ENCODE data around the gene DNAH2. TPM values are rescaled to one million over a fixed set of nuclear protein-coding genes. Genes with fewer than 3 reads are reported as not detected.

Gene DNAH2
- total and polyA plus RNA-seq, 2 of the 13 experiments (the other 11 are each of a cell fraction or from before 2014, with no cell fraction given), result not detected

DNA sequence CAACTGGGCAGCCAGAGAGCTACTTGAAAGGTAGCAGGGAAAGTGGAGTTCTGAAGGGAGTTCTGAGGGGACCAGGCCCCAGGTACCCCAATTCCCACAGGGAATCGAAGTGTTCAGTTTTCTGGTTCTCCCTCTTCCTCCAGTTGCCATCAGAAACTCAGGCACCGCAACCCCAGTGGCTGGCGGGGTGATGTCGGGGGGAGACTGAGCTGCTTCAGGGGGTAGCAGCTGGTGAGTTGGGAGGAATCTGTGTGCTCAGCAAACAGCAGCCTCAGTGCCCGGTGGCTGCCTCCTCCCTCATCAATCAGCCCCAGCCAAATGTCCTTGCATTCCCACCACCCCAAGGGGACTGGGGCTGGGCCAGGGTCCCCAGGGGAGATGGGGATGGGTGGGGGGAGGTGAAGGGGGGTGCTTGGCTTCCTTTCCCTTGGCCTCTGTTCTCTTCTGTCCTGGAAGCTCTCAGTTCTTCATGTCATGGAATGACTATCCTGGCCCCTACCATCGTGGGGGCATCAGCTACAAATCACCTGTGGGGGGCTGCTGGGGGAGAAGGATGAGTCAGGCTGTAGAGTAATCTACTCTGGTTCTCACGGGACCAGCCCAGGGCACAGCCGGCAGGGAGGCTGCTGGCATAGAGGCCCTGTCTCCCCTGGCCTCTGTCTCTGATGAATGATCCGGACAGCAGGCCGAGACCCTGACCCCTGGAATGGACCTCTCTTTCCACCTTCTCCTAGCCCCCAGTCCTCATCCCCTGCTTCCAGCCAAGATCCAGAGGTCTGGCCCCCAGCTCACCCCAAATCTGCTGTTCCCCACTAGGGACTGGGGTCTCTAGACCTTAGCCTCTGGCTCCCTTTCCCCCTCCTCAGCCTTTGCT lies 2.6 kb upstream of the DNAH2 start (continued):
- no peak for TF ChIP-seq SIX1 (CRISPR knock-in tag; IDR thresholded peaks at IDR 0.05; ENCODE audit: borderline replicate concordance)

DNA sequence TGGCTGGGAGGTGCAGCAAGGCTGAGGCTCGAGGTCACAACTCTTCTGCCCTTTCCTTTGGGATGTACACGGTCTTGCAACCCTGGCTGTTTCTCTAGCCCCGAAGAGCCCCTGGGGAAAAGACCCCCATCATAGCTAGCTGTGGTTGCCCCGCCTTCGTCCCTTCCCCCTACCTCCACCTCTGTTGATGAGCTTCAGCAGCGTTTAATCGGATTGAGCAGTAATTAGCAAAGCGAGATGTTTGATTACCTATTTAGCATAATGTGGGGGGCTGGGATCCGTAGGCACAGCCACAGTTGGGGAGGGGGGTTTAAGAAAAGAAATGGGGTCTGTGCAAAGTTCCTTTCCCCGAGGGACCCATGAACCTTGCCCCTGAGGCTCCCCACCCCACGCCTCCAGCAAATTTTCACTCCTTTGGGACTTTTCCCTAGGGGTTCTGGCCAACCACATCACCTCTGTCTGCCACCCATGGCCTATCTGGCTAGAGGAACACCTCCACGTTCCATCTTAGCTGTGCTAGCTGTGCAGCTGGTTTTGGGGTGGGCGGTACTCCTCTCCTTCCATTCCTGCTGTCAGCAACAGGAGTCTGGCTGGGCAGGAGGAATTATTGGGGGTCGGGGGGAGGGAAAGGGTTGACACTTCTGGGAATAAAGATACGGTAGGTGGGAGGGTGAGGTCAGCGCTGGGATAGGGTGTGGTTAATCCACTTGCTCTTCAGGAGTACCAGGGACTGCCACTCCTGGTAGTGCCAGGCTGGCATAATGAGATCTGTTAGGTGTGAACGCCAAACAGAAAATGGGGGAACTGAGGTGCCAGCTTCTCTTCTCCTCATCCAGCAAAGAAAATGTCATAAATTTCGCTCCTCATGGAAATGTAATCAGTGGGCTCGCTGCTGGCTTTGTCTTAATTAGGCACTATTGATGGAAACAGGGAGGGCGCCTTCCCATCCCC lies 1.3 kb upstream of the DNAH2 start:
- Histone ChIP-seq H3K4me2 (ENCODE audit: low read depth, low read length) (peak overlapping the region; percentile 78), H3K27ac (ENCODE audit: extremely low read length, insufficient read depth, low read length) (no peak overlapping the region), H3K4me1 (ENCODE audit: insufficient read depth, low read length) (peaks cover 27% of the 10 kb centered on the region), H4K20me1 (ENCODE audit: insufficient read depth, low read length) (no peaks in the 10 kb centered on the region), H3K9me3 (ENCODE audit: low read length) (no peaks in the 10 kb centered on the region), H3K27me3 (ENCODE audit: control insufficient read depth in 1 of 2, insufficient read depth in 2 of 2, low read length in 2 of 2) (peaks cover 11 to 88% of the 10 kb centered on the region in 2 experiments), H3K36me3 (replicated peaks in 1 of 2; ENCODE audit: control insufficient read depth in 1 of 2, insufficient read depth in 2 of 2, low read length in 2 of 2) (no peaks in the 10 kb centered on the region), H3K9ac (ENCODE audit: insufficient read depth, low read depth, low read length) (no peak overlapping the region), H3K4me3 (replicated peaks in 1 of 3; ENCODE audit: insufficient read depth in 1 of 3, low read depth in 2 of 3, low read length in 3 of 3) (peak overlapping the region; percentile 49 to 72 (median 62); a peak in 4 of 6 replicates), H3K79me2 (ENCODE audit: insufficient read depth, low read length) (no peaks in the 10 kb centered on the region), H2AFZ (ENCODE audit: low read length) (no peak overlapping the region)
- in situ Hi-C loops (cut with HindIII; ENCODE audit: extremely low pct_ligation_motif_present, low pct_unique_long_range_greater_than_20kb), result loop anchor here (5.0 kb wide), 1 partner anchor 84 kb away; the partner anchor contains the start of gene SHBG
- ChIA-PET POLR2A (interaction anchor here (0.9 to 2.0 kb wide), 4 partner anchors 10 to 30 kb away, joined by 3 to 6 read pairs (median 4); partner anchors contain the start of genes TP53 and WRAP53), CTCF (ENCODE audit: low intra/inter-chr PET ratio, low total read pairs) (interaction anchor here (2.0 kb wide), 1 partner anchor 28 kb away, joined by 5 read pairs; the partner anchor contains the start of gene WRAP53)
- no TSS peak for BruUV-seq (replicated peaks)
- WGBS (ENCODE audit: low lambda C conversion rate), result 30% methylated on average over 16 of the region's 20 CpGs
- ATAC-seq (no peak), FAIRE-seq (no peak), DNase-seq (ENCODE audit: low spot score) (no peak)
- TF ChIP-seq ZNF780A (CRISPR knock-in tag; IDR thresholded peaks at IDR 0.05) (no peak), AFF4 (CRISPR knock-in tag; IDR thresholded peaks at IDR 0.05) (no peak), MED1 (CRISPR knock-in tag; IDR thresholded peaks at IDR 0.05) (no peak), GPBP1L1 (CRISPR knock-in tag; IDR thresholded peaks at IDR 0.05) (no peak), IKZF5 (CRISPR knock-in tag; IDR thresholded peaks at IDR 0.05) (0 out of 2 replicates have a peak, but pooled peaks have one; percentile 10), ZFP36L2 (CRISPR knock-in tag; IDR thresholded peaks at IDR 0.05) (no peak), TOE1 (CRISPR knock-in tag; IDR thresholded peaks at IDR 0.05) (no peak), ZNF672 (CRISPR knock-in tag; IDR thresholded peaks at IDR 0.05) (no peak)
- TF ChIP-seq, protein P1, sequence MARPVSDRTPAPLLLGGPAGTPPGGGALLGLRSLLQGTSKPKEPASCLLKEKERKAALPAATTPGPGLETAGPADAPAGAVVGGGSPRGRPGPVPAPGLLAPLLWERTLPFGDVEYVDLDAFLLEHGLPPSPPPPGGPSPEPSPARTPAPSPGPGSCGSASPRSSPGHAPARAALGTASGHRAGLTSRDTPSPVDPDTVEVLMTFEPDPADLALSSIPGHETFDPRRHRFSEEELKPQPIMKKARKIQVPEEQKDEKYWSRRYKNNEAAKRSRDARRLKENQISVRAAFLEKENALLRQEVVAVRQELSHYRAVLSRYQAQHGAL (CRISPR knock-in tag; IDR thresholded peaks at IDR 0.05; ENCODE audit: not compliant biosample characterization), result no peak
- intact Hi-C loops (cut with micrococcal nuclease; ENCODE audit: unreplicated experiment), result no loop called here
